ENCODE results near the gene RND3.

DNA sequence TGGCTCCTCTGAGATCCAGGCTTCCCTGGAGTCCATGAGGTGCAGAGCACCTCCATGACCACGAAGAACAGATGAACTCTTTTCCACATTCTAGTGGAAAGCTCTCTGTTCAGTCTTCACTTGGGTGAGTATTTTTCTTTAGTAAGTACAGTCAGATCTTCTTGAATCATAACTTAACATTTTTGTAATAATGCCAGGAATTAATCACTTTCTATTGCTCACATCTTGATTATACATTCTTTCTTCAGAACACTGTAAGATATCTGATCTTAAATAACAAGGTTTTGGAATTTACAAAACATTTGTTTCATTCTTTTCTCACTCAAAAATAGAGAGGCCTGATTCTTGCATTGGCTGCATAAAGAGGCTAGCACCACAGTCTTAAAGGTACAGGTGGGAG, 45.4 kb upstream of the RND3 start:
- TF ChIP-seq POLR2A (IDR thresholded peaks at IDR 0.05; ENCODE audit: low read length) (no peak), GATA1 (IDR thresholded peaks at IDR 0.05; ENCODE audit: low read depth, low read length) (no peak)
